ENCODE data around the gene ERC1.
"Not testable (repeated sequence)": the region's sequence is repeated elsewhere in the genome, so short reads cannot be mapped to it uniquely, and the experiment has no call there.

ERC1 gene

DNA sequence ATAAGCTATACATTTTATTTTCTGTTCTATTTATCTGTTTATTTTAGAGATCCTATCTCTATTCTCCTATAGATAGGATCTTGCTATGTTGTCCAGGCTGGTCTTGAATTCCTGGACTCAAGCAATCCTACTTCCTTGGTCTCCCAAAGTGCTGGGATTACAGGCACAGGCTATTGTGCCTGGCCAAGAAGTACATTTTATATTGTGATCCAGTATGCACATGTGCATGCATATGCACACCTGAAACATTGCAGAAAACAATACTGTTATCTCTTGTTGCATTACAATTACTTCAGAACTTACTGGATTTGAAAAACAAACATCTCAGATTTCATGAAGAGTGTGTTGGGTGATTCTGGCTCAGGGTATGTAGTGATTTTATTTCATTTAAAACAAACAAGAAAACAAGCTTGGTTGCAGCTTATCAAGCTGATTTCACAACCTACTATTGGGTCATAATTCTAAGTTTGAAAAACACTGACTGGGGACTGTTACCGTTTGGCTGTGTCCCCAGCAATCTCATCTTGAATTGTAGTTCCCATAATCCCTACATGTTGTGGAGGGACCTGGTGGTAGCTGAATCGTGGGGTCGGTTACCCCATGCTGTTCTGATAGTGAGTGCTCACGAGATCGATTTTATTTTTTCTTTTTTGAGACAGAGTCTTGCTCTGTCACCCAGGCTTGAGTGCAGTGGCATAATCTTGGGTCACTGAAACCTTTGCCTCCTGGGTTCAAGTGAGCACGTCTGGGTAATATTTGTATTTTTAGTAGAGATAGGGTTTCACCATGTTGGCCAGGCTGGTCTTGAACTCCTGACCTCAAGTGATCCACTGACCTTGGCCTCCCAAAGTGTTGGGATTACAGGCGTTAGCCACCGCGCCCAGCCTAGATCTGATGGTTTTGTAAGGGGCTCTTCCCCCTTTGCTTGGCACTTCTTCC is 31.3 kb downstream of the ERC1 start:
- DNase-seq (ENCODE audit: low read depth, low spot score), result no peak

DNA sequence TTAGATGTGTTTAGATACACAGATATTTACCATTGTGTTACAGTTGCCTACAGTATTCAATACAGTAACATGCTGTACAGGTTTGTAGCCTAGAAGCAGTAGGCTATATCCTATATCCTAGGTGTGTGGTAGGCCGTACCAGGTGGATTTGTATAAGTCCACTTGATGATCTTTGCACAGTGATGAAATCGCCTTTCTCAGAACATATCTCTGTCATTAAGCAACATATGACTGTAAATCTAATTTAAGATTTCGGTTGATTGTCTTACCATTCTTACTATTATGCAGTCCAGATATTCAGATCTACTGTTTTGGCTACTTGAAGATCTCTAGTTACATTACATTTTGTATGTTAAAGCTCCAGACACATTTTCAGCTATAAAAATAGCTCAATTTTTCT is 39.8 kb downstream of the ERC1 start:
- DNase-seq (ENCODE audit: low read depth, low spot score), result no peak

DNA sequence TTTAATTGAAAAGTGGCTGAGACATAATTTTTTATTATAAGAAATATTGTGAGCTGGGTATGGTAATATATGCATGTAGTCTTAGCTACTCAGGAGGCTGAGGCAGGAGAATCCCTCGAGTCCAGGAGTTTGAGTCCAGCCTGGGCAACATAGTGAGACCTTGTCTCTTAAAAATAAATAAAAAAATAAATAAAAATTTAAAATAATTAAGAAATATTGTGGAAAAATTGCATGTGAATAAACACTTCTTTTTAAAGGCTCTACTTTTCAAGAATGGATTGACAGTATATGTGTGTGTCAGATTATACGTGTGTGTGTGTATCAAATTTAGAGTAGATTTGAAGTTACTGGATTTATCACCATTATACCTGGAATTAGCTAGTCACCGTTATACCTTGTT is 43.2 kb downstream of the ERC1 start:
- DNase-seq (ENCODE audit: low read depth, low spot score), result no peak

DNA sequence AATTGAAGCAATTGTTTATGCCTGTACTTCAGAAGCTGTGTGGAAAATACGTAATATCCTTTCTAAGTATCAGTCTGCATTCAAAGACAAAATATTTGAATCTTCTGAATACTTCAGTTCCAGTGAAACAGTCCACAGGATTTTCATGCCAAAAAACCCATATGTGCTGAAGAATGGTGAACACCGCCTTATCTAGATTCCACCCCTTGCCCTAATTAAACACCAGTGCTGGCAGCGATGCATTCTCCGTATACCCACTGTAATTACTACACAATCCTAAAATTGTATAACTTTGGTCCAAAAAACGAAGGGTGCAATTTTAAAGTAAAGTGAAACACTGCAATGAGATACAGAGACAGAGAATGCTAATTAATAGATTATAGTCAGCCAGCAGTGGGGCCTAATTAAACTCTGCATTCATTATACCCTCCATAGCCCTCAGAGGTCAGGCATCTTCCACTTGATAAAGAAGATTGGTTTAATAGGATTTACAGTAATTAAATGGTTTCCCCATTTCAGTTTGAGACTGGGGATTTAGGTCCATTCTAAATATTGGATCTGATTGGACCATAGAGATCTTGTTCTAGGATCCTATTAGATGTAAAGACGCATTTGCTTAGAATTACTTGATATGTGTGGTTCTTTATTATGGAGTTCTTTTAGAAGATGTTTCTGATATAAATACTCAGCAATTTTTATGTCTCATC is 43.9 kb downstream of the ERC1 start:
- no peak for DNase-seq (ENCODE audit: low read depth, low spot score)

DNA sequence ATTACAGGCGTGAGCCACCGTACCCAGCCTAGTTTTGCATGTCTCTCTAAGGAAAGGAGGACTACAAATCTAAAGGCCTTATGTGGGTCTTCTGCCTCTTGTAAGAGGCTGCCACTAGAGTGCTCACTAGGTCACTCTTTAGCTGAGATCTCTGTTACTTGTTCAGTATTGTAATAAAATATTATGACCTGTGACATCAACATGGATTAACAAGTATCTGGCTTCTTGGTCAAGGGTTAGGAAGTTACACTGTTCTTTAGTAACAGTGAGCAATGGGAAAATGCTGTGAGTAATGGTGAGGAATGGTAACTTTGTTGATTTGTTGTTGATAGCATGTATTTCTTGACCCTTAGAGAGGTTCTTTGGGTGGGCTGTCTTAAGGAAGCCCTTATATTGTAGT is 50.5 kb downstream of the ERC1 start:
- no peak for DNase-seq (ENCODE audit: low read depth, low spot score)

DNA sequence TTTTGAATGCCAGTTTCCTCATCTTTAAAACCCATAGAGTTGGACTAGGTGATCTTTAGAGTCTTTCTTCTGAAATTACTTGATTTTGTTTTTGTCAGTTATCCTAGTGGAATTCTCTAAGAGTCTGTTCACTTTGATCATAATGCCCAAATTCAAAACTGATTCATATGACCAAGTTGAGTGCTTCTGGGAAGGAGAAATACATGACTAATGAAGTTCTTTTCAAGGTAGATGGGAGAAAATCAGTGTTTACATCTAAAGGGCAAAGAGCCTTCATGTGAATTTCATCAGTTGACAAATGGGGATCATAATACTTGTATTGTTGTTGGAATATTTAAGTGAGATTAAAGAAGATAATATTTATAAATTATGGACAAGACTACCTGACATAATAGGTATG is 53.2 kb downstream of the ERC1 start:
- no peak for DNase-seq (ENCODE audit: low read depth, low spot score)

DNA sequence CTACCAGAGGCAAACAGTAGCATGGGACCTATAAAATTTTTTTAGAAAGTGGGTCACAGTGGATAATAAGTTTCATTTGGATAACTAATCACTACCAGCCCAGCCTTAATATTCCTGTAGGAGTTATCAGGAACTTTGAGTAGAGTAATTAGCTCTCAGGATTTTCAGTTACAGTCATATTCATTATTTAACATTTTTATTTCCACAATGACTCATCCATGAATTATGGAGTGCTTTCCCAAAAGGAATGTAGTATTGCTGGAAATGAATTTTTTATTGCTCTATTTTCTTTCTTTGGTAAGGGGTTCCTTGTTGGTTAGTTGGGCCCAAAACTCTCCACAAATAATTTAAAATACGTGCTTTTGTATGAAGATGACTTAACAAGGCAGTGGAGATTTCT is 53.7 kb downstream of the ERC1 start:
- no peak for DNase-seq (ENCODE audit: low read depth, low spot score)

DNA sequence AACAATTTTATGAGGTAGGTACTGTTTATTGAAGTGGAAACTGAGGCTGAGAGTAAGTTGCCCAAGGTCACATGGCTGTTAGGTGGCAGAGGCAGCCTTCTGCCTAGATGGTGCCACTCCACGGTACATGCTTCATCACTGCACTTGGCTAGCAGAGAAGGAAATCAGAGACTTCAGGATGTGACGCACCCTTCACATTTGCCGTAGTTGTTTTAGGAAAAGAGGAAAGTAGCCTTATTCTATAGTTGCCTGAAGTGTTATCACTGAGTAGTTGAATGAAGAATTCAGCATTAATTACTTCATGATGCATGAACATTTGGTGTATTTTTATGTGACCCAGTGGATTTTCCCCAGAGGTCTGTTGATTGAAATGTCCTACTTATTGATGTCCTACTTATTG is 55.7 kb downstream of the ERC1 start:
- DNase-seq (ENCODE audit: low read depth, low spot score), result no peak

DNA sequence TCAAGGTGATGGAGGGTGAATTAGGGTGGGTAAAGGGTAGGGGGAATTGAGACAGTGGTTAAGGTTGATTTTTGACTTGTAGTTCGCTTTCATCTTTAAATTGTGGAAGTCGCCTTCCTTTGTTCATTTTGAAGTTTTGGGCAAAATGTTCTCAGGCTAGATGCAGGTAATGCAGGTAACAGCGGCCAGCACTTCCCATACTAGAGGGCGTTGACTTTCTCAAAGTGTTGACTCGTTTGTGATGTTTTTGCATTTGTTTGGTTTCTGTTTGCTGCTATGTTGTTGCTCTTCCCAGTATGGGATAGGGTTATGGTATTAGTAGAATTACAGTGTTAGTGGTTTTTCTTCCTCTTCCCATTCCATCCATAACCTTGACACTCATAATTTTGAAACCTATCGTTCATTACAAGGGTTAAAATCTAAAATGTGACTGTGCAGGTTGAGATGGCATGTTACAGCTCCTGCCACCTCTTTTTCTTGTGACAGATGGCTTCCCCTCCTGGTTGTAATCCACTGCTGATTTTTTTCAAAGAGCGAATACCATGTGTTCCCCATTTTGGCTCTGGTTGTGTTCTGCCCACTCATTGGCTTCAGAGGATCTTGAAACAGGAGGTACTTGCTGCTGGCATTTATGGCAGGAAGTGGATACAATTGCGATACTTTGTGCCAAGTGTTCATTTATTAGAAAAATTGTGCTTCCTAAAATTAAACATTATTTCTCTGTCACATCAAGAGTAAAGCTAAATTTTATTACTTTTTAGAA is 57.1 kb downstream of the ERC1 start:
- no peak for DNase-seq (ENCODE audit: low read depth, low spot score)

DNA sequence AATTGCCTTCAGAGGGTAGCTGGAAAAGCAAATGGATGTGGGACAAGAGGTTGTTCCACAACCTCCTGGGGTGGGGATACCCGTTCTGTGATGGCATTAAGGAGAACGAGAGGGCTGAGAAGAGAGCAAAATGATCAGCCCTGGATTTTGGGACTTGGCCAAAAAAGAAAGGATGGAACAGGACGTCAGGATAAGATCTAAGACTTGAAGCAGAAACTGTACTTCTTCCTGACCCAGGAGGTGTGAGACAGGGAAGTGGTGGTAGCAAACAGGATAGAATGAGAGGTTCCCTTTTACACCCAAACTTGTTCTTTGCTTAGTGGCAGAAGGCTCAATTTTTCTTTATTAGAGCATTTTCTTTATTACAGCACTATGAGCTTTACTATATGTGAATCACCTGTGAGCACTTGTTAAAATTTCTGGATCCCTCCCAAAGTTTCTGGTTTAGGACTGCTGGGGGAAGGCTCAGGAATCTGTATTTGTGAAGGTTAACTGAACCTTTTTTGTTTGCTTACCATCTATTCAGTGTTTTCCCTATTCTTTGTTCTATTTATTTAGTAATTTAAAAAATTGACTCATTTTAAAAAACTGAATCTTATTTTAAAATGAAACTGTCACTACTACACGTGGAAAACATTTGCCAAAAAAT is 59.2 kb downstream of the ERC1 start:
- DNase-seq (ENCODE audit: low read depth, low spot score), result no peak

DNA sequence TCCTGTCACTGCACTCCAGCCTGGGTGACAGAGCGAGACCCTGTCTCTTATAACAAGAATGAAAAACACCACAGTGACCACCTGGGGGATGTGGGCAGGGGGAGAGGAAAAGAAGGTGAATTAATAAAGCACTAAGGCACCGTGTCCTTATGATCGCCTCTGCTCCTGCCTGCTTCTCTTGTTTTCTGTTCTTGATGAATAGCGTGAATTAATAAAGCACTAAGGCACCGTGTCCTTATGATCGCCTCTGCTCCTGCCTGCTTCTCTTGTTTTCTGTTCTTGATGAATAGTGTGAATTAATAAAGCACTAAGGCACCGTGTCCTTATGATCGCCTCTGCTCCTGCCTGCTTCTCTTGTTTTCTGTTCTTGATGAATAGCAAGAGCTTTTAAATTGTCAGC is 60.6 kb downstream of the ERC1 start:
- not testable (repeated sequence) for DNase-seq (ENCODE audit: low read depth, low spot score)

DNA sequence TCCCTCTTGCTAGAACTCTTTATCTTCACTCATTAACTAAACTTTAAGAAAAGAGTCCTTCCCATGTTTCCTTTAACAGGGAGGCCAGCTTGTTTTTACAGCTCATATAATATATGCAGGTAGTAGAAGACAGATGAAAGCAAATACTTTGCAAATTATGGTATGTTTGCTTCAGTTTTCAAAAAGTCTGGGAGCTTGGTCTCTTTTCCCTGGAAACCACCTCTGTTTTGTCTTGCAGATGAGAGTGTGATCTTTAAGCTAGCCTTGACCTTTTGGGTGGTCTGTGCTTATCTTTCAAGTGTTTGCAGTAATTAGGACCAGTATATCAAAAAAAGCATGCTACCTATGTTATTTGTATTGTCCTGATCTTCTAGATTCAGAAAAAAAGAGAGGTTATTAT is 62.7 kb downstream of the ERC1 start:
- no peak for DNase-seq (ENCODE audit: low read depth, low spot score)

DNA sequence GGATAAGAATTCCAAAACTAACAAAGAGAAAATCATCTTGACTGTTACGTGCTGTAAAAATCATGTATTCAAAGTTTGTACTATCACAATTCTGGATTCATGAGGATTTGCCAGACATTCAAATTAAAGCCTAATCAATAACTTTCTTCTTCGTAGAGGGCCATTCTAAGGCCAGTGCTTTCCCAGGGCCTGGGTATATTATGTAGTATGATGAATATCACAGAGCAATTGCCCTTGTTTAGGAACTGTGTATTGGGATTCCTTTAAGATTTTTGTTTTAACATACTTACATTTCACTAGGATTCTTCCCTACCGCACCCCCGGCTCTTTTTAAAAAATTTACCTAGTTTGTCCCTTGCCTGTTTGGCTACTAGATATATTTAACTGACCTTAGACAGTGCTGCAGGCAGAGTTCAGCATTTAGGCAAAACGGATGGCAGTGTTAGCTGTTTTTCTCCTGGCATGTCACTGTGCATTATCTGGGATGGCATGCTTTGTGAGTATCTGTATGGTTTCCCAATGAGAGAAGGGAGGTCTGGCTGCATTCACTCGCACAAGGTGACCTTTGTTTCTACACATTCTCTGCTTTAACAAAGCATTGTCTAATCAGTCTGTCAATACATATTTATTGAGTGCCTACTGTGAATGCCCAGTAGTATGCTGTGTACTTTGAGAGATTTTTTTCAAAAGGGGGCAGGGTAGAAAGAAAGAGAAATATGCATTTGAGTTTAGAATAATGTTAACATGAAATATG is 63.3 kb downstream of the ERC1 start:
- no peak for DNase-seq (ENCODE audit: low read depth, low spot score)

DNA sequence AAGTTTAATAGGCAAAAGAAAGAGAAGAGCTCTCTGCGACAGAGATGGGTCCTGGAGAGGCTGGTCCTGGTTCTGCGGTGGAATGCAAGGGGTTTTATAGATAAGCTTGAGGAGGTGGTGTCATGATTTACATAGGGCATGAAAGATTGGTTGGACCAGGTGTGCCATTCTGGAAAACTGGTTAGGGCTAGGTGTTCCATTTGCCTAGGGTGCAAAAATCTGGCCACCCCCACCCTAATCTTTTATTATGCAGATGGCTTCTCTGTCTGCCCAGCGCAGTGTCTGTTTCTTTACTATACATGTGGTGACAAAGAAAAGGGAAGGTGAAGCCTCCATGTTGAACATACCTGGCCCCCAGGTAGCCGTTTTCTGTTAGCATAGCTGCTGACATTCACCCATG is 65.4 kb downstream of the ERC1 start:
- DNase-seq (ENCODE audit: low read depth, low spot score), result no peak

DNA sequence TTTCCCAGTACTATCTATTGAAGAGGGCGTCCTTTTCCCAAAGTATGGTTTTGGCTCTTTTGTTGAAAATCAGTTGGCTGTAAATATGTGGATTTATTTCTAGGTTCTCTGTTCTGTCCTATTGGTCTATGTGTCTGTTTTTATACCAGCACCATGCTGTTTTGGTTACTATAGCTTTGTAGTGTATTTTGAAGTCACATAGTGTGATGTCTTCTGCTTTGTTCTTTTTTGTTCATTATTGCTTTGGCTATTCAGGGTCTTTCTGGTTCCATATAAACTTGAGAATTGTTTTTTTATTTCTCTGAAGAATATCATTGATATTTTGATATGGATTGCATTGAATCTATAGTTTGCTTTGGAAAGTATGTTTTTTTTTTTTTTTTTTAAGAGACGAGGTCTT is 67.4 kb downstream of the ERC1 start:
- DNase-seq (ENCODE audit: low read depth, low spot score), result no peak

DNA sequence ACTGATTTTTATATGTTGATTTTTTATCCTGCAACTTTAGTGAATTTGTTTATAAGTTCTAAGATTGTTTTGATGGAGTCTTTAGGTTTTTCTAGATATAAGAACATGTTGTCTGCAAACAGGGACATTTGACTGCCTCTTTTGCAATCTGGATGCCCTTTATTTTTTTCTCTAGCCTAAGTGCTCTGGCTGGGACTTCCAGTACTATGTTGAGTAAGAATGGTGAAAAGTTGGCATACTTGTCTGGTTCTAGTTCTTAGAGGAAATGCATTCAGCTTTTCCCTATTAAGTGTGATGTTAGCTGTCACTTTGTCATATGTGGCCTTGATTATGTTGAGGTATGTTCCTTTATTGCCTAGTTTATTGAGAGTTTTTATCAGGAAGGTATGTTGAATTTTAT is 68.1 kb downstream of the ERC1 start:
- DNase-seq (ENCODE audit: low read depth, low spot score), result no peak

DNA sequence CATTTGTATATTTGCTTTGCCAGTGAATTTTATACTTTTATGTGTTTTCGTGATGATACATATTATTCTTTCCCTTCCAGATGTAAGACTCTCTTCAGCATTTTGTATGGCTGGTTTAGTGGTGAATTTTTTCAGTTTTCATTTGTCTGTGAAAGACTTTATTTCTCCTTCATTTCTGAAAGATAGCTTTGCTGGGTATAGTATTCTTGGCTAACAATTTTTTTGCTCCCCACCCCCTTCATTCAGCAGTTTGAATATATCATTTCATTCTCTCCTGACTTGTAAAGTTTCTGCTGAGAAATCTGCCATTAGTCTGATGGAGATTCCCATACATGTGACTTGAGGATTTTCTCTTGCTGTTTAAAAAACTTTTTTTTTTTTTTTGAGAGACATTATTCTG is 72.8 kb downstream of the ERC1 start:
- no peak for DNase-seq (ENCODE audit: low read depth, low spot score)

DNA sequence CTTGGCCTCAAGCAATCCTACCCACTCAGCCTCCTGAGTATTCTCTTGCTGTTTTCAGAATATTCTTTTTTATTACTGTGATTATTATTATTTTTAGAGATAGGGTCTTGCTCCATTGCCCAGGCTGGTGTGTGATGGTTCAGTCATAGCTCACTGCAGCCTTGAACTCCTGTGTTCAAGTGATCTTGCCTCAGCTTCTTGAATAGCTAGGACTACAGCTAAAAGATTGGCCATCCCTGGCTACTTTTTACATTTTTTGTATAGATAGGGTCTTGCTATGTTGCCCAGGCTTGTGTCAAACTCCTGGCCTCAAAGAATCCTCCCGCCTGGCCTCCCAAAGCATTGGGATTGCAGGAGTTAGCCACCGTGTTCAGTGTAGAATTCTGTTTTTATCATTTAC is 73.3 kb downstream of the ERC1 start:
- no peak for DNase-seq (ENCODE audit: low read depth, low spot score)

DNA sequence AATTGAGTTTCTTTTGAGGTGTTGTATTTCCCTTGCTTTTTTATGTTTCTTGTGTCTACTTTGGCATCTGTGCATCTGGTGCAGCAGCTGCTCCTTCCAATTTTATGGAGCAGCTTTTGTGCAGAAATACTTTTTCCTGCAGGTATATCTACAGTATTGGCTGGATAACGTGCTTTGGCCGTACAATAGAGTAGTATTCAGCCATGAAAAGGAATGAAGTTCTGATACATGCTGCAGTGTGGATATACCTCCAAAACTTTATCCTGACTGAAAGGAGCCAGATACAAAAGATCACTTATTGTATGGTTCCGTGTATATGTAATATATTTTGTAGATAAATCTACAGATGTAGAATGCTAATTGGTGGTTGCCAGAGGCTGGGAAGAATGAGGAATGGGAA is 74.6 kb downstream of the ERC1 start:
- DNase-seq (ENCODE audit: low read depth, low spot score), result no peak

DNA sequence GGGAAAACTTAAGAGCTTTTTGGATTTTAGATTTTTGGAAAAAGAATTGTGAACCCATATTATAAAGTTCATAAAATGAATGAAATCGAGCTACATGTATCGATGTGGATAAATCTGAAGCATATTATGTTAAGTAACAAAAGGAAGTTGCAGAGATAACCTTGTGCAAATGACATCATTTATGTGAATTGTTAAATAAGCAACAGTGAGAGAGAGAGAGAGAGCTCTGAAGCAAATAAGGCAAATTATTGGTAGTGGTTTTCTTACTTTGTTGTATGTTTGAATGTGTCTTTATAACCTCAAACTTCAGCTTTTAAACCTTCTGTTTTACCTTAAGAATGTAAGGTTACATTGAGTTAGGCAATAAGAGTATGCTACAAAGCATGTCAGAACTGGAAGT is 78.8 kb downstream of the ERC1 start:
- DNase-seq (ENCODE audit: low read depth, low spot score), result no peak

DNA sequence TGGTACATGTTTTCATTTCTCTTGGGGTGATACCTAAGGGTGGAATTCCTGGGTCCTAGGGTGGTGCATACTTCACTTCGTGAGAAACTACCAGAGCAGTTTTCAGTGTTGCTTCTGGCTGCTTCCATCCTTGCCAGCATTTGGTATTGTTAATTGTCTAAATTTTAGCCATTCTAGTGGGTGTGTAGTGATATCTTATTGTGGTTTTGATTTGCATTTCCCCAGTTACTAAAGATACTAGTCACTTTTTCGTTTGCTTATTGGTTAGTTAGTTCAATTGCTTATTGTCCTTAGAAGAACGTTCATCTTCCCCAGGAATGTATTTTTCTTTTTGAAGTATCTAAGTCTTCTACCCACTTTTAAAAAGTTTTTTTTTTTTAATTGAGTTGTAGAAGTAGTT is 80.2 kb downstream of the ERC1 start:
- no peak for DNase-seq (ENCODE audit: low read depth, low spot score)

Measured in activated CD4-positive, CD25-positive, alpha-beta regulatory T cell treated with anti-CD3 and anti-CD28 coated beads, Interleukin-2, amount 50 U/mL, for 16 hours (primary cell).